Fibroblast of upper back skin (primary cell): Measurements from ENCODE around the gene MYO7B.
A peak's percentile ranks its signal among the peaks of the same experiment; 100 is the strongest.
"Not testable (repeated sequence)": the region's sequence is repeated elsewhere in the genome, so short reads cannot be mapped to it uniquely, and the experiment has no call there.

Experiments used
- DNase-seq: peaks from one replicate; pipeline ENCODE4 v3.0.0-alpha.2; 2013

Gene MYO7B

GRCh38 chr2:127552846-127553245 lies 17.4 kb downstream of the MYO7B start:
- DNase-seq, result no peak

GRCh38 chr2:127558911-127559310 lies 23.4 kb downstream of the MYO7B start:
- no peak for DNase-seq

GRCh38 chr2:127559454-127559853 lies 24.0 kb downstream of the MYO7B start:
- no peak for DNase-seq

- DNase-seq, result no peak
Measured at GRCh38 chr2:127560201-127560930, 24.9 kb downstream of the MYO7B start.

GRCh38 chr2:127560931-127561280 lies 25.4 kb downstream of the MYO7B start:
- peak; percentile 37 for DNase-seq

GRCh38 chr2:127561371-127561770 lies 25.9 kb downstream of the MYO7B start:
- DNase-seq, result no peak

- no peak for DNase-seq
Measured at GRCh38 chr2:127562936-127563335, 27.5 kb downstream of the MYO7B start.

GRCh38 chr2:127563458-127564428 lies 28.3 kb downstream of the MYO7B start:
- DNase-seq, result no peak

- DNase-seq, result no peak
Measured at GRCh38 chr2:127564429-127565260, 29.2 kb downstream of the MYO7B start.

- no peak for DNase-seq
Measured at GRCh38 chr2:127565261-127566138, 30.0 kb downstream of the MYO7B start.

GRCh38 chr2:127566139-127566417 lies 30.6 kb downstream of the MYO7B start:
- no peak for DNase-seq

- no peak for DNase-seq
Measured at GRCh38 chr2:127566576-127566975, 31.1 kb downstream of the MYO7B start.

- DNase-seq, result no peak
Measured at GRCh38 chr2:127567351-127567854, 31.9 kb downstream of the MYO7B start.

- DNase-seq, result no peak
Measured at GRCh38 chr2:127568128-127568527, 32.6 kb downstream of the MYO7B start.

- no peak for DNase-seq
Measured at GRCh38 chr2:127569666-127570065, 34.2 kb downstream of the MYO7B start.

GRCh38 chr2:127570282-127571250 lies 35.1 kb downstream of the MYO7B start:
- peak; percentile 27 for DNase-seq

- DNase-seq, result not testable (repeated sequence)
Measured at GRCh38 chr2:127572352-127572751, 36.9 kb downstream of the MYO7B start.

- no peak for DNase-seq
Measured at GRCh38 chr2:127572841-127573240, 37.4 kb downstream of the MYO7B start.

GRCh38 chr2:127573298-127573697 lies 37.8 kb downstream of the MYO7B start:
- no peak for DNase-seq

GRCh38 chr2:127573771-127574170 lies 38.3 kb downstream of the MYO7B start:
- no peak for DNase-seq

GRCh38 chr2:127574656-127575055 lies 39.2 kb downstream of the MYO7B start:
- no peak for DNase-seq
